H9 (cell line): Measurements from ENCODE around the gene ACTL6B. TPM values are rescaled to one million over a fixed set of nuclear protein-coding genes. Genes with fewer than 3 reads are reported as not detected.

Experiments used
- DNase-seq: peaks from one replicate; pipeline ENCODE4 v3.0.0-alpha.2; 2017
- H2AFZ ChIP-seq: one replicate; pipeline ENCODE4 v1.6.1; 2013; ENCODE audit warnings: mild to moderate bottlenecking, low read length, control low read depth, moderate library complexity
- H2AK5ac ChIP-seq: 2 replicates; pipeline ENCODE4 v1.6.1; 2013; ENCODE audit warnings: low read length, control low read depth, mixed read lengths; ENCODE audit not compliant: insufficient read length
- H2BK120ac ChIP-seq: one replicate; pipeline ENCODE4 v1.6.1; 2013; ENCODE audit warnings: low read depth, mild to moderate bottlenecking, low read length, control low read depth, inconsistent platforms; ENCODE audit not compliant: poor library complexity, severe bottlenecking
- H2BK12ac ChIP-seq: 2 replicates; pipeline ENCODE4 v1.6.1; 2013; ENCODE audit warnings: low read length, control low read depth, mixed read lengths, low read depth; ENCODE audit not compliant: insufficient read length
- H2BK15ac ChIP-seq: 2 replicates; pipeline ENCODE4 v1.6.1; 2013; ENCODE audit warnings: low read depth, low read length, control low read depth
- H2BK20ac ChIP-seq: one replicate; pipeline ENCODE4 v1.6.1; 2013; ENCODE audit warnings: low read depth, mild to moderate bottlenecking, low read length, control low read depth, inconsistent platforms; ENCODE audit not compliant: poor library complexity, severe bottlenecking
- H2BK5ac ChIP-seq: 2 replicates; pipeline ENCODE4 v1.6.1; 2013; ENCODE audit warnings: low read length, control low read depth, mixed read lengths; ENCODE audit not compliant: insufficient read length
- H3K14ac ChIP-seq: 2 replicates; pipeline ENCODE4 v1.6.1; 2013; ENCODE audit warnings: low read length, control low read depth; ENCODE audit not compliant: insufficient read depth
- H3K18ac ChIP-seq: 2 replicates; pipeline ENCODE4 v1.6.1; 2013; ENCODE audit warnings: low read depth, mild to moderate bottlenecking, mixed read lengths, low read length, control low read depth; ENCODE audit not compliant: insufficient read length
- H3K23ac ChIP-seq: 2 replicates; pipeline ENCODE4 v1.6.1; 2013; ENCODE audit warnings: low read length, control low read depth, mixed read lengths, low read depth; ENCODE audit not compliant: insufficient read length
- H3K23me2 ChIP-seq: 2 replicates; pipeline ENCODE4 v1.6.1; 2013; ENCODE audit warnings: low read depth, mild to moderate bottlenecking, mixed read lengths, low read length, control low read depth; ENCODE audit not compliant: insufficient read length, poor library complexity, severe bottlenecking
- H3K27ac ChIP-seq: 2 replicates; pipeline ENCODE4 v1.5.1; 2013; ENCODE audit warnings: low read length, control low read depth, mixed read lengths, low read depth; ENCODE audit not compliant: insufficient read length
- H3K27me3 ChIP-seq: 2 replicates; pipeline ENCODE4 v1.6.1; 2013; ENCODE audit warnings: low read length, control low read depth, inconsistent platforms; ENCODE audit not compliant: insufficient read depth
- H3K4ac ChIP-seq: 2 replicates; pipeline ENCODE4 v1.6.1; 2013; ENCODE audit warnings: low read depth, mild to moderate bottlenecking, control low read depth, inconsistent platforms, low read length, moderate library complexity
- H3K4me1 ChIP-seq: 2 replicates; pipeline ENCODE4 v1.6.1; 2013; ENCODE audit warnings: low read length, control low read depth, inconsistent platforms; ENCODE audit not compliant: insufficient read depth
- H3K4me2 ChIP-seq: 2 replicates; pipeline ENCODE4 v1.6.1; 2013; ENCODE audit warnings: low read length, control low read depth, mixed read lengths; ENCODE audit not compliant: insufficient read length, insufficient read depth
- H3K56ac ChIP-seq: 2 replicates; pipeline ENCODE4 v1.6.1; 2013; ENCODE audit warnings: low read depth, mild to moderate bottlenecking, mixed read lengths, low read length, control low read depth; ENCODE audit not compliant: insufficient read length
- H3K79me1 ChIP-seq: 2 replicates; pipeline ENCODE4 v1.6.1; 2013; ENCODE audit warnings: low read depth, mild to moderate bottlenecking, moderate library complexity, low read length, control low read depth, inconsistent platforms; ENCODE audit not compliant: insufficient read depth, poor library complexity, severe bottlenecking
- H3K79me2 ChIP-seq: 2 replicates; pipeline ENCODE4 v1.6.1; 2013; ENCODE audit warnings: low read length, control low read depth, inconsistent platforms; ENCODE audit not compliant: insufficient read depth
- H3K9ac ChIP-seq: 2 replicates; pipeline ENCODE4 v1.6.1; 2013; ENCODE audit warnings: low read length, control low read depth, mixed read lengths; ENCODE audit not compliant: insufficient read length; ENCODE audit errors: extremely low read depth
- H3K9me3 ChIP-seq: one replicate; pipeline ENCODE4 v1.6.1; 2013; ENCODE audit warnings: low read depth, low read length, inconsistent platforms; ENCODE audit not compliant: control insufficient read depth
- H3T11ph ChIP-seq: one replicate; pipeline ENCODE4 v1.6.1; 2013; ENCODE audit warnings: mild to moderate bottlenecking, low read length, control low read depth, inconsistent platforms
- H4K20me1 ChIP-seq: one replicate; pipeline ENCODE4 v1.6.1; 2013; ENCODE audit not compliant: control insufficient read depth, insufficient read length, insufficient read depth
- H4K5ac ChIP-seq: 2 replicates; pipeline ENCODE4 v1.6.1; 2013; ENCODE audit warnings: low read depth, mild to moderate bottlenecking, mixed read lengths, low read length, control low read depth; ENCODE audit not compliant: insufficient read length
- H4K8ac ChIP-seq: replicated peaks from 2 replicates; pipeline ENCODE4 v1.6.1; 2013; ENCODE audit warnings: low read length, control low read depth, mixed read lengths, low read depth; ENCODE audit not compliant: insufficient read length
- H4K91ac ChIP-seq: 2 replicates; pipeline ENCODE4 v1.6.1; 2013; ENCODE audit warnings: low read depth, mild to moderate bottlenecking, moderate library complexity, mixed read lengths, low read length, control low read depth; ENCODE audit not compliant: insufficient read length
- H3K27ac Mint-ChIP-seq, 3 experiments: 2 replicates in 2 of 3; 3 replicates in 1 of 3; pipeline ENCODE4 v1.8.0; 2020 to 2021; ENCODE audit warnings: mixed read lengths in 3 of 3, mild to moderate bottlenecking in 1 of 3, moderate library complexity in 1 of 3
- H3K27me3 Mint-ChIP-seq: 2 replicates; pipeline ENCODE4 v1.8.0; 2021; ENCODE audit warnings: low read depth, mild to moderate bottlenecking, moderate library complexity, mixed read lengths
- H3K36me3 Mint-ChIP-seq, 3 experiments: 2 replicates in 2 of 3; 3 replicates in 1 of 3; pipeline ENCODE4 v1.8.0; 2020 to 2021; ENCODE audit warnings: low read depth in 3 of 3, mixed read lengths in 3 of 3; ENCODE audit not compliant: insufficient read depth in 1 of 3
- H3K4me1 Mint-ChIP-seq, 2 experiments: 2 replicates each; pipeline ENCODE4 v1.8.0; 2020; ENCODE audit warnings: mixed read lengths in 2 of 2
- H3K4me3 Mint-ChIP-seq, 2 experiments: 2 replicates in 1 of 2; 3 replicates in 1 of 2; pipeline ENCODE4 v1.8.0; 2020 to 2021; ENCODE audit warnings: mild to moderate bottlenecking in 2 of 2, mixed read lengths in 2 of 2, moderate library complexity in 1 of 2
- H3K9me3 Mint-ChIP-seq, 2 experiments: 2 replicates in 1 of 2; 3 replicates in 1 of 2; pipeline ENCODE4 v1.8.0; 2020; ENCODE audit warnings: mild to moderate bottlenecking in 2 of 2, mixed read lengths in 2 of 2, moderate library complexity in 1 of 2
- WGBS: extraction: QIAGEN DNeasy Blood & Tissue Kit; methylation state at CpG from one replicate; pipeline ENCODE4 v1.1.7; 2013; ENCODE audit warnings: missing lambda C conversion rate, low lambda C conversion rate, mixed read lengths; ENCODE audit not compliant: insufficient read length; ENCODE audit errors: extremely low coverage; 5-methylcytosine and 5-hydroxymethylcytosine counted together
- total RNA-seq: library from RNA; stranded (reverse); gene quantifications from 2 replicates; pipeline ENCODE4 v1.2.1, GENCODE V29; 2021
- TF ChIP-seq, protein P1 (sequence below): fragments of 200-600 bp; sonication (generic); conservative IDR thresholded peaks from 3 replicates; pipeline ENCODE4 v1.8.0; 2021; ENCODE audit warnings: antibody characterized with exemption, mild to moderate bottlenecking

ACTL6B gene
- total RNA-seq, 1 experiment from 2014 or later: 0.50 TPM

DNA sequence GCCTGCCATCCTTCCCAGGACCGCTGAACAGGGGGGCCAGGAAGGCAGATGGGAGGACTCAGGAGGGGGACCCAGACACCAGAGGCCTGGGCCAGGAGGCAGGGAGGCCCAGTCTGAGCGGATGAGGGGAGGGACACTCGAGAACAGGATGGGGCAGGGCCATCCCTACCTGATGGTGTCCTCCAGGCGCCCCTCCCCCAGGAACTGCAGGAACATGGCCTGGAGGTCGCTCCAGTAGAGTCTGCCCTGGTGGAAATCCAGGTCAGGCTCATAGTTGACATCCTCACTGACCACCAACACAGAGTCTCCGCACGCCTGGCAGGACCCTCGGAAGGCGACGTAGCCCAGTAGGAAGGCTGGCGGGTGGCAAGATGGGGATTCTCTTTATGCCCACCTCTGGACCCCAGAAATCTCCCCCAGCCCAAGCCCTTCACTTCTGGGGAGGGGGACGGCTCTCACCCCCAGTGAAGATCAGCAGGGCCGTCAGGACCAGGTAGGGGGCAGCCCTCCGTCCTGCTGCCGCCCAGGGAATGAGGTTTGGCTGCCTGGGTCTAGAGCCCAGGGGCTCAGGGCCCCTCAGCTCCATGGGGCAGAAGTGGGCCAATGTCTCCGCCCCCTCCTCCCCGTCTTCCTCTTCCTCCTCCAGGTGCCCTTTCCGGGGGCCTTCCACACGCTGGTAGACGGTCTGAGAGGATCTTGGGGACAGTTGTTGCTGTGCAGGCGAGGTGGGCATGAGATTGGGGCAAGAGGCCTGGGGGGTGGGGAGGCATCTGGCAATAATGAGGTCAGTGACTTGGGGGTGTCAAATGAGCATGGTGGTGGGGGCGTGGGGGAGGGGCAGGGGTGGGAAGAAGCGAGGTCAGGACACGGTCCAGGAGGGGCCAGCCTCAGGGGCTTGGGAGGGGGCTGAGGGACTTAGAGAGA is 15.5 kb downstream of the ACTL6B start:
- no peak for DNase-seq
- no peak overlapping the region; the same call in 1 of the 2 replicates for H3K14ac ChIP-seq
- no peak overlapping the region for H2BK20ac ChIP-seq
- Mint-ChIP-seq H3K27me3 (peaks cover 17% of the 10 kb centered on the region), H3K27ac (no peak overlapping the region), H3K9me3 (no peaks in the 10 kb centered on the region; a peak in 1 of 5 replicates), H3K36me3 (no peaks in the 10 kb centered on the region), H3K4me1 (peaks cover 6 to 37% of the 10 kb centered on the region in 2 experiments), H3K4me3 (no peak overlapping the region)
- H3K18ac ChIP-seq: no peak overlapping the region
- no peaks in the 10 kb centered on the region for H3K79me1 ChIP-seq
- H4K20me1 ChIP-seq: no peaks in the 10 kb centered on the region
- H3K9ac ChIP-seq: no peak overlapping the region
- H3K4me1 ChIP-seq: no peaks in the 10 kb centered on the region
- no peaks in the 10 kb centered on the region for H3K27me3 ChIP-seq
- no CpG with 5 or more reads among the region's 24 CpGs for whole genome bisulfite sequencing
- no peaks in the 10 kb centered on the region for H3K79me2 ChIP-seq
- no peak overlapping the region for H3K4me2 ChIP-seq
- no peak overlapping the region for H2AFZ ChIP-seq
- H2BK120ac ChIP-seq: no peak overlapping the region
- no peak overlapping the region for H4K91ac ChIP-seq
- H3K9me3 ChIP-seq: no peaks in the 10 kb centered on the region
- H4K8ac ChIP-seq: no peak overlapping the region
- H2AK5ac ChIP-seq: no peak overlapping the region
- no peak overlapping the region for H4K5ac ChIP-seq
- no peak overlapping the region for H2BK12ac ChIP-seq
- H3K23me2 ChIP-seq: no peaks in the 10 kb centered on the region
- no peak overlapping the region for H3K27ac ChIP-seq
- no peak overlapping the region for H3T11ph ChIP-seq
- H3K4ac ChIP-seq: no peak overlapping the region
- H3K23ac ChIP-seq: no peak overlapping the region
- TF ChIP-seq, protein P1, sequence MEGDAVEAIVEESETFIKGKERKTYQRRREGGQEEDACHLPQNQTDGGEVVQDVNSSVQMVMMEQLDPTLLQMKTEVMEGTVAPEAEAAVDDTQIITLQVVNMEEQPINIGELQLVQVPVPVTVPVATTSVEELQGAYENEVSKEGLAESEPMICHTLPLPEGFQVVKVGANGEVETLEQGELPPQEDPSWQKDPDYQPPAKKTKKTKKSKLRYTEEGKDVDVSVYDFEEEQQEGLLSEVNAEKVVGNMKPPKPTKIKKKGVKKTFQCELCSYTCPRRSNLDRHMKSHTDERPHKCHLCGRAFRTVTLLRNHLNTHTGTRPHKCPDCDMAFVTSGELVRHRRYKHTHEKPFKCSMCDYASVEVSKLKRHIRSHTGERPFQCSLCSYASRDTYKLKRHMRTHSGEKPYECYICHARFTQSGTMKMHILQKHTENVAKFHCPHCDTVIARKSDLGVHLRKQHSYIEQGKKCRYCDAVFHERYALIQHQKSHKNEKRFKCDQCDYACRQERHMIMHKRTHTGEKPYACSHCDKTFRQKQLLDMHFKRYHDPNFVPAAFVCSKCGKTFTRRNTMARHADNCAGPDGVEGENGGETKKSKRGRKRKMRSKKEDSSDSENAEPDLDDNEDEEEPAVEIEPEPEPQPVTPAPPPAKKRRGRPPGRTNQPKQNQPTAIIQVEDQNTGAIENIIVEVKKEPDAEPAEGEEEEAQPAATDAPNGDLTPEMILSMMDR: no peak
- H2BK5ac ChIP-seq: no peak overlapping the region
- no peak overlapping the region for H2BK15ac ChIP-seq
- H3K56ac ChIP-seq: no peak overlapping the region
